GM23248 (cell line): ENCODE data around the gene PITPNM3.

Experiments used
- EZH2 ChIP-seq: fragments of 200-600 bp; sonication (generic); IDR thresholded peaks from 2 replicates; pipeline ENCODE4 v1.6.1; 2018; ENCODE audit warnings: antibody characterized with exemption, mild to moderate bottlenecking; ENCODE audit not compliant: insufficient read depth, poor library complexity, severe bottlenecking
- EZH2phosphoT487 ChIP-seq: fragments of 200-600 bp; sonication (generic); IDR thresholded peaks from 2 replicates; pipeline ENCODE4 v1.6.1; 2018; ENCODE audit warnings: antibody characterized with exemption, moderate library complexity, mild to moderate bottlenecking, low read depth; ENCODE audit not compliant: insufficient read depth

GRCh38 chr17:6474376-6474775, 82.0 kb downstream of the PITPNM3 start:
- no peak for TF ChIP-seq EZH2phosphoT487
- no peak for TF ChIP-seq EZH2
